ACC112 (cell line): Measurements from ENCODE around the gene ZBTB6.
A peak's percentile ranks its signal among the peaks of the same experiment; 100 is the strongest.

Experiments used
- H2AFZ ChIP-seq: fragments of 200-600 bp; sonication (generic); one replicate; pipeline ENCODE4 v1.6.0; 2017; ENCODE audit warnings: antibody characterized with exemption, low read length; ENCODE audit not compliant: unreplicated experiment
- H3K27ac ChIP-seq: fragments of 200-600 bp; sonication (generic); 2 replicates; pipeline ENCODE4 v1.5.1; 2014; ENCODE audit warnings: low read depth, mild to moderate bottlenecking, antibody characterized with exemption, low read length, moderate library complexity
- H3K27me3 ChIP-seq: fragments of 200-600 bp; sonication (generic); 2 replicates; pipeline ENCODE4 v1.6.1; 2014; ENCODE audit warnings: mild to moderate bottlenecking, antibody characterized with exemption, low read length, moderate library complexity, mixed read lengths; ENCODE audit not compliant: insufficient read depth
- H3K36me3 ChIP-seq: fragments of 200-600 bp; sonication (generic); 2 replicates; pipeline ENCODE4 v1.6.1; 2016; ENCODE audit warnings: mild to moderate bottlenecking, antibody characterized with exemption, low read length, moderate library complexity, mixed read lengths; ENCODE audit not compliant: insufficient read depth
- H3K4me1 ChIP-seq: fragments of 200-600 bp; sonication (generic); one replicate; pipeline ENCODE4 v1.6.1; 2016; ENCODE audit warnings: low read length, mixed read lengths; ENCODE audit not compliant: insufficient read depth, unreplicated experiment, control insufficient read depth
- H3K4me3 ChIP-seq: fragments of 200-600 bp; sonication (generic); 2 replicates; pipeline ENCODE4 v1.5.1; 2014; ENCODE audit warnings: mild to moderate bottlenecking, low read depth, low read length
- H3K79me2 ChIP-seq: fragments of 200-600 bp; sonication (generic); one replicate; pipeline ENCODE4 v1.6.0; 2016; ENCODE audit warnings: low read length; ENCODE audit not compliant: control insufficient read depth, unreplicated experiment, insufficient read depth

The ZBTB6 gene, protein sequence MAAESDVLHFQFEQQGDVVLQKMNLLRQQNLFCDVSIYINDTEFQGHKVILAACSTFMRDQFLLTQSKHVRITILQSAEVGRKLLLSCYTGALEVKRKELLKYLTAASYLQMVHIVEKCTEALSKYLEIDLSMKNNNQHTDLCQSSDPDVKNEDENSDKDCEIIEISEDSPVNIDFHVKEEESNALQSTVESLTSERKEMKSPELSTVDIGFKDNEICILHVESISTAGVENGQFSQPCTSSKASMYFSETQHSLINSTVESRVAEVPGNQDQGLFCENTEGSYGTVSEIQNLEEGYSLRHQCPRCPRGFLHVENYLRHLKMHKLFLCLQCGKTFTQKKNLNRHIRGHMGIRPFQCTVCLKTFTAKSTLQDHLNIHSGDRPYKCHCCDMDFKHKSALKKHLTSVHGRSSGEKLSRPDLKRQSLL

DNA sequence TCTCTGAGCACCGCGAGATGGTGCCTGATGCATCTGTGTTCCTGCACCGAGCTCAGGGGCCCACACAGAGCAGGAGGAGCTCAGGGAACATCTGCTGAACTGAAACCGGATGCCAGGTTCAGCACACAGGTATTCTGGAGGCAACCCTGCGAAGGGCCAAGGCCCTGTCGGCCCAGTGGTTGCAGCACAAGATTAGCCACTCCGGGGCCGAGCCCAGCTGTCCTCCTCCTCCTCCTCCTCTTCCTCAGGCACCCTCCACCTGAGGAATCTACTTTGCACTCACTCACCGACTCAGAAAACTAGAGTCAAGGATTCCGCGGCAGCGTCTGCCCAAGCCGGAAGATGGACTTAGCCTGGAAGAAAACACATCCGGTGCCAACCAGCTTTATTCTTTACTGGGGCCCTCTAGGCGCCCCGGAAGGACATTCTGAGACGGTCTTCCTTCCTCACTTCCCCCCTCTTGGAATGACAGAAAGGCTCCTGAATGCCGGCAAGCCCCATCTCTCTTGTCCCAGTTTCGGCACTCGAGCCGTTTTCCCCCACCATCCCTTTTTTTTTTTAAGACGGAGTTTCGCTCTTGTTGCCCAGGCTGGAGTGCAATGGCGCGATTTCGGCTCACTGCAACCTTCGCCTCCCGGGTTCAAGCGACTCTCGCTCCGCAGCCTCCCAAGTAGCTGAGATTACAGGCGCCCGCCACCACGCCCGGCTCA, at the start of gene ZBTB6:
Gene ZBTB6, minus strand, starts transcription at position 360 of the 710 bp plus-strand sequence. CDS start 1,251 bp downstream, outside the sequence.
- H3K27me3 ChIP-seq: no peaks in the 10 kb centered on the region
- H3K4me3 ChIP-seq: peak within 1 kb of the TSS; percentile 88
- H3K79me2 ChIP-seq: peaks cover 29% of the 10 kb centered on the region
- peak within 1 kb of the TSS; percentile 92 for H2AFZ ChIP-seq
- peak within 1 kb of the TSS; percentile 80 for H3K27ac ChIP-seq
- peaks cover 20% of the 10 kb centered on the region for H3K36me3 ChIP-seq
- peaks cover 11% of the 10 kb centered on the region for H3K4me1 ChIP-seq

DNA sequence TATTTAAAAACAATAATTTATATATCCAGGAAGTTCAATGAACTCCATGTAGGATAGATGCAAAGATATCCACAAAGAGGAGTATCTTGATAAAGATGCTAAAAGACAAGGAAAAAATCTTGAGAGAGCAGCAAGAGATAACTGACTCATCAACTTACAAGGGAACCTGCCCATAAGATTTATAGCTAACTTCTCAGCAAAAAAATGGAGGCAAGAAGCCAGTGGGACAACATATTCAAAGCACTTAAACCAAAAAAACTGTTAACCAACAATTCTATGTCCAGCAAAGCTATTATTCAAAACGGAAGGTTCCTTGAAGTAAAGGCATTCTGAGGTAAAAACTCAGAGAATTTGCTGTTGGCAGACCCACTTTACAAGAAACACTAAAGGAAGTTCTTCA, 48.0 kb upstream of the ZBTB6 start:
- Histone ChIP-seq H3K4me3 (no peak overlapping the region), H3K79me2 (peaks cover 8% of the 10 kb centered on the region), H2AFZ (no peak overlapping the region), H3K27me3 (no peaks in the 10 kb centered on the region), H3K27ac (no peak overlapping the region), H3K36me3 (peaks cover 17% of the 10 kb centered on the region), H3K4me1 (peaks cover 6% of the 10 kb centered on the region)

DNA sequence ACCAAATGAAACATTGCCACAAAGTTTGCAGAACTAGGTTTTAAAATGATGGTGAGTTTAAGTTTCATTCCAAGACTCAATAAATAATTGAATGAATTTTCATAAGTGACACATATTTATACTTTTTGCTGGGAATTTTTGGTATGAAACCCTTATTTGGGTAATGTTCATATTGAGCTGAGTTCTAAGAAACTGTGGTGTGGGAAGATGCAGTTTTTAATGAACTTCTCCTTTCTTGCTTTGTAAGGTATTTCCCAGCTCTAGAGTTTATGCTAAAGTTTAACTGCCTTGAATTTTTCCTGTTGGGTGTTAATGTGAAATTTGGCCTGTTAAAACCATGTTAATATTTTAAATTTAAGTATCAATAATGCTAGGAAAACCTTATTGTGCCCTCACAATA, 42.8 kb upstream of the ZBTB6 start:
- H3K4me1 ChIP-seq: peaks cover 28% of the 10 kb centered on the region
- H3K79me2 ChIP-seq: peaks cover 48% of the 10 kb centered on the region

DNA sequence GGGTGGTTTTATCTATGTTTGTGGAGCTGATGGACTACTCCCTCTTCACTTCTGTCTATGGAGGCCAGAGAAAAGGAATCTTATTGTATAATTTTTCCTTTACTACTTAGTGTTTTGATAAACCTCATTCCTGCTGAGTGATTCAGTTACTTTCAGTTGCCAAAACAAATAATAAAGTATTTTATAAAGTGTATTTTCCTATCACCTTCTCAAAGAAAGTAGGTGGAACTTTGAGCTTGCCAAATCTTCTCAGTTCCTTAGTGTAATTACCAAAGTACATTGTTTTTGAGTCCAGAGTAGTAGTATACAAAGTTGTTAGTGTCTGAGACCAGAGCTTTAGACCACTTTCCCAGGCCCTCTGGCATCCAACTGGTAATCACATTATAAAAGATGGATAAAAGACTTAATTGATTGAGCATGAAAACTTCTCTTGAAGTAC, 41.1 kb upstream of the ZBTB6 start:
- no peaks in the 10 kb centered on the region for H3K27me3 ChIP-seq
- peaks cover 28% of the 10 kb centered on the region for H3K4me1 ChIP-seq
- no peak overlapping the region for H3K4me3 ChIP-seq
- H3K36me3 ChIP-seq: no peaks in the 10 kb centered on the region
- no peak overlapping the region for H2AFZ ChIP-seq
- peaks cover 61% of the 10 kb centered on the region for H3K79me2 ChIP-seq
- H3K27ac ChIP-seq: peak overlapping the region; percentile 57

More for the DNA sequence above, 42.8 kb upstream of the ZBTB6 start:
- peaks cover 10% of the 10 kb centered on the region for H3K36me3 ChIP-seq
- H3K27me3 ChIP-seq: no peaks in the 10 kb centered on the region
- H3K4me3 ChIP-seq: no peak overlapping the region
- H3K27ac ChIP-seq: no peak overlapping the region
- no peak overlapping the region for H2AFZ ChIP-seq

DNA sequence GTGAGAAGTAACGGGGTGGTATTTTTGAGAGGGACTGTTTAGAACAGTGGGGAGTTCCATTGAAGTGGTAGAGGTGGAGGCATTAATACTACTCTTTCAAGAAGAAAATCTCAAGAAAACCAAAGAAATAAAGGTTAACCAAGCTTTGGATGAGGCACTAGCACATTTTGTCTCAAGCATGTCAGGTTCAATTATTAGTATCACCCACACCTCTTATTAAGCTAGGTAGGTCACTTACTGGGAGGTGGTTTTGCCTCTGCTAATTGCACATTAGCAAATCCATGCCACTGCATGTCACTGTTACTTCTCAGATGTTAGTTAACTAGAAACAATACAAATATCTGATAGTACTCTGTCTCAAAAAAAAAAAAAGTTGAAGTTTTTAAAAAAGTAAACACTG, 37.9 kb upstream of the ZBTB6 start:
- Histone ChIP-seq H3K27ac (no peak overlapping the region), H3K4me1 (peaks cover 24% of the 10 kb centered on the region)

DNA sequence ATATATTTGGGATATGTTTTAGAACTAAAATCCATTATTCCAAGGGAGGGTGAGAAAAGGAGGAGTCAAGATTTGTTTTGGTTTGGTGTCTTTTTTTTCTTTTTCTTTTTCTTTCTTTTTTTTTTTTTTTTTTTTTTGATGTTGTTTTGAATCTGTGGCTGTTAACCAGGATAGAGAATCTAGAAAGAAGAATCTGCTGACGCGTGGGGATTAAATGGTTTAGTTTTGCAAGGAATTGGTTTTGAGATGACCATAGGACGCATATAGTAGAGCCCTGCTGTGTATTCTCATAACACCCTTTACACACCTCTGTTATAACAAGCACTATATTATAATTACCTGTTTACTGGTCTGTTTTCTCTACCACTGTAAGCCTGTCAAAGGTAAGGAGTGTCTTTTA, 37.1 kb upstream of the ZBTB6 start:
- no peak overlapping the region for H3K4me3 ChIP-seq
- no peaks in the 10 kb centered on the region for H3K36me3 ChIP-seq
- peaks cover 83% of the 10 kb centered on the region for H3K79me2 ChIP-seq
- no peak overlapping the region for H2AFZ ChIP-seq
- H3K27ac ChIP-seq: no peak overlapping the region
- peaks cover 23% of the 10 kb centered on the region for H3K4me1 ChIP-seq
- H3K27me3 ChIP-seq: no peaks in the 10 kb centered on the region

More for the DNA sequence above, 37.9 kb upstream of the ZBTB6 start:
- H3K4me3 ChIP-seq: no peak overlapping the region
- no peak overlapping the region for H2AFZ ChIP-seq
- H3K36me3 ChIP-seq: no peaks in the 10 kb centered on the region
- H3K27me3 ChIP-seq: no peaks in the 10 kb centered on the region
- H3K79me2 ChIP-seq: peaks cover 83% of the 10 kb centered on the region

DNA sequence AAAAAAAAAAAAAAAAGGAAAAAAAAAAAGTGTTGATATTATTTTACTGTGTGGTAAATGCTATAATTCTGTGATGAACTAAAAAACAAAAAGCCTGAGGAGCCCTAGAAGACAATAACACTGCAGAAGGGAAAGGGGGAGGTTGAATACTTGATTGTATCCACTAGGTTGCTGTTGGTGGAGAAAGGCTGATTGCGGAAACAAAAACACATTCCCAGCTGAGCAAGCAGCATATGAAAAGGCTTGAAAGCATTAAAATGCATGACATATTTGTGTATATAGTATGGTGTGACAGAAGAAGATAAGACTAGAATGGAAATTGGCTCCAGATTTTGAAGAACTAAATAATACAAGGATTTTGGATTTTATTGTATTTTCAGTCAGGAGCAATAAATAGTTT, 36.6 kb upstream of the ZBTB6 start:
- Histone ChIP-seq H3K27ac (no peak overlapping the region), H3K4me1 (peaks cover 21% of the 10 kb centered on the region), H2AFZ (no peak overlapping the region), H3K36me3 (no peaks in the 10 kb centered on the region), H3K4me3 (no peak overlapping the region), H3K27me3 (no peaks in the 10 kb centered on the region), H3K79me2 (peaks cover 83% of the 10 kb centered on the region)

DNA sequence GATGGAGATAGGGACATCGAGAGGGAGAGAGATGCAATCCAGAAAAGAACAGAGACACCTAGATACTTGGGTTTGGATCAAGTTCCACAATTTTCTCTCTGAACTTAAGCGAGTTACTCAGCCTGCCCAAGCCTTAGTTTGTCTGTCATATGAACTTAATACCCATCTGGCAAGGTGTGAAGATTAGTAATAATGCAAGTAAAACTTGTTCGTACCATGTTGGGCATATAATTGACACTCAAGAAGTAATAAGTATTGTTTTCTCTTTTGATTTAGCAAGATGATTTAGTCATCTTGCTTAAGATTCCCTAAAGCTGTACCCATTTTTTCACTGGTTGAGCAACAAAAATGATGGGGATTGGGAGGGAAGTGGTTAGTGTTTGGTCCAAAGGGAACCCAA, 35.2 kb upstream of the ZBTB6 start:
- Histone ChIP-seq H3K4me1 (peaks cover 9% of the 10 kb centered on the region), H3K27ac (no peak overlapping the region)

DNA sequence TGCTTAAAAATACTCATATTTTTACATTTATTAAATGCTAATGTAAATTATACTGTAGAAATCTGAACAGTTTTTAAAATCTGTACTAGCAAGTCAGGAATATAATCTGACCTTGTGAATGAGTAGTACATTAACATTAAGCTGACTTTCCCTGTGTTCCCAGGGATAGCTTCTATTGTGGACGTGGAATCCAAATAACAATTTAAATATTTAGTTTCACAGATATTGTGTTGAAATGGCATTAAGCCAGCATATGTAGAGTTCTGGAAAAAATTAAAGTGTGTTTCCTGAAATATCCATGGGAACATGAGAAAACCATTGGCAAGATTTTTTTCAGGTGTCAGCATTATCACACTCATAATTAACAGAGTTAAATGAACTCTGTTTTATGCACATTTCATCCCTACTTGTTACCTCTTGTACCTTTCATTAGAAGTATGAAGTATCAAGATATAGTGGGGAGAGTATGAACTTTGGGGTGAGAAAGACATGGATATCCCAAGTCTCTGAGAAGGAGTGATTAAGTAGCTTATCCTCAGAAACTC, 33.4 kb upstream of the ZBTB6 start:
- Histone ChIP-seq H3K4me1 (peaks cover 16% of the 10 kb centered on the region), H2AFZ (no peak overlapping the region), H3K4me3 (no peak overlapping the region), H3K79me2 (peaks cover 90% of the 10 kb centered on the region), H3K36me3 (no peaks in the 10 kb centered on the region), H3K27me3 (no peaks in the 10 kb centered on the region), H3K27ac (no peak overlapping the region)

More for the DNA sequence above, 35.2 kb upstream of the ZBTB6 start:
- Histone ChIP-seq H3K27me3 (no peaks in the 10 kb centered on the region), H3K36me3 (no peaks in the 10 kb centered on the region), H2AFZ (no peak overlapping the region), H3K79me2 (peaks cover 84% of the 10 kb centered on the region), H3K4me3 (no peak overlapping the region)

DNA sequence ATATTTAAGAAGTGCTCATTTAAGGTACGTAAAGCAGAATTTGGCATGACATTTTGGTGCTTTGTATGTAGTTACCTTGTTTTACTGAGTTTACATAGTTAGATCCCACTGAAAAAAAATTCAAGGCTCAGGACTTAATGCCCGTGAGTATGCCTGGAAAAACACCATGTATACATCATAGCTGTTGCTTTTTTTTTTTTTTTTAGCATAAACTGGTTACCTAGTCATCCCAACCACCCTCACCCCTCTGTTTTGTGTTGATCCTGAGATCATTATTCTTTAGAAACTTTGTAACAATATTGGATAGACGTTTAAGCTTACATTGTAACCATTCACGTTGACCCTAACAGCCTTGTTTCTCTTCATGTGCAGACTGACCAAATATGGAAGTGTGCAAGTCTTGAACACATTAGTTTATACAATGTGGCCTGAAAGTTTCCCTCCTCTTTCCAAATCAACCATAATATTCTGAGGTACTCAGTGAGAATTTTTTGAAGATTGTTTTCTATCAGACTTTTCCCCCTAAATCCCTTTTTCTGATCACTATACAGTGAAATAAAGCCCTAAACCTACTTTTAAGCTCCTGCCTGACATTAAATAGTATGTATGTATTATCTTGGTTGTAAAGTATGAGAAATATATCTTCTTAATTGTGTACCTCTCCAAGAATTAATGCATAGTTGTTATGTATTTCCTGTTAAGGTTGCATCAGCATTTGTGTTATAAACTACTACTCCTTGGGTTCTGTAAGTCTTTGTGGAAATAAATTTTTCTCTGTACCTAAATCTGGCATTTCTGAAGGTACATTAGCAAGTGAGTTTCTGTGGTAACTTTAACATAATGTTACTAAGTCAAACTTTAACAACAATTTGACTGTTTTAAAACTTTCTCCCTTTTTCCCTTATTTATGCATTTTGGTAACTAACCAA, 32.1 kb upstream of the ZBTB6 start:
- no peak overlapping the region for H3K4me3 ChIP-seq
- H3K79me2 ChIP-seq: peaks cover 84% of the 10 kb centered on the region
- no peaks in the 10 kb centered on the region for H3K36me3 ChIP-seq
- H3K27me3 ChIP-seq: no peaks in the 10 kb centered on the region
- H2AFZ ChIP-seq: no peak overlapping the region
- peaks cover 19% of the 10 kb centered on the region for H3K4me1 ChIP-seq
- no peak overlapping the region for H3K27ac ChIP-seq
